Measurements from ENCODE around the gene ZRANB3.
"Not testable (repeated sequence)": the region's sequence is repeated elsewhere in the genome, so short reads cannot be mapped to it uniquely, and the experiment has no call there.

The ZRANB3 gene

DNA sequence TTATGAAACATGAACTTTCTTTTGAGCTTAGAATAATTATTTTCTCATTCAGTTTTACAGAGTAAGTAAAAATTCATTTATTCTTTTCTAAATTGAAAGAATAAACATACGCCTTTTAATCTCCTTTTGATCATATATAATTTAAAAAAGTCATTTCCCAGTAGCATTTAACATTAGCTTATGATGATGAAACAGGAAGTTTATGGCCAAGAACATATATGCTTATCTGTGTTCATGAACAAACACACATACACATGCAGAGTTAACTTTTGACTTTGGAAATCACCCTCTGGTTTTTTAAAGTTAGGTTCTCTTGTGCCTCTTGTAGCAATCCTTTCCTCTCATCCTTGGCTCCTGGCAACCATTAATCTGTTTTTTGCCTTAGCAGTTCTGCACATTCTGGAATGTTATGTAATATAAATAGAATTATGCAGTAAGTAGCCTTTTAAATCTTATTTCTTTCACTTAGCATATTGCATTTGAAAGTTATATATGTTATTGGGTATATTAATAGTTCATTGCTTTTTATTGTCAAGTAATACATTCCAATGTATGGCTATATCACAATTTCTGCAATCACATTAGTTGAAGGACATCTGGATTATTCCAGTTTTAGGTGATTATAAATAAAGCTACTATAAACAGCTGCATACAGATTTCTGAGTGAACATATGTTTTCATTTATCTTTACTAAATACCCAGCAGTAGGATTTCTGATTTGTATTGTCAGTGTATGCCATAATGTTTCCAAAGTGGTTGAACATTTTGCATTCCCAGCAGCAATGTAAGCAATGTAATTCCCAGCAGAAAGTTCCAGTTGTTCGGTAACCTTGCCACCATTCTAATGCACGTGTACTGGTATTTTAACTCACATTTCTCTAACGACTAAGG lies 210.3 kb downstream of the ZRANB3 start:
- DNase-seq: no peak

DNA sequence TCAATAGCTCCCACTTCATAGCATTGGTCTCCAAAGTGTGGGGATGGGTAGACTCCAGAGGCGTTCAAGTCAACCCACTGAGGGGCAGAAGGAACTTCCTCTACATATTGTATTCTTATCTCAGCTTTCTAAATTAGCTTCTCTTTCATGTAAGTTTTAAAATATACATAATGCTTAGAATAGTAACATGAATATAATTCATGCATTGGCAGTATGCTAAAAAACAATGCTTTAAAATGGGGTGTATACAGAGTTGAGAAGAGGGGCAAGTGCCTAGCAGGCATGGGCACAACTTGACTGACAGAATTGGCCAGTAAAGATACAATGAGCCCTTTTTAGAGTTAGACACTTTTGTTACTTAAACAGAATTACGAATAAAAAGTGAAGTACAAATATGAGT lies 212.2 kb downstream of the ZRANB3 start:
- no peak for DNase-seq

DNA sequence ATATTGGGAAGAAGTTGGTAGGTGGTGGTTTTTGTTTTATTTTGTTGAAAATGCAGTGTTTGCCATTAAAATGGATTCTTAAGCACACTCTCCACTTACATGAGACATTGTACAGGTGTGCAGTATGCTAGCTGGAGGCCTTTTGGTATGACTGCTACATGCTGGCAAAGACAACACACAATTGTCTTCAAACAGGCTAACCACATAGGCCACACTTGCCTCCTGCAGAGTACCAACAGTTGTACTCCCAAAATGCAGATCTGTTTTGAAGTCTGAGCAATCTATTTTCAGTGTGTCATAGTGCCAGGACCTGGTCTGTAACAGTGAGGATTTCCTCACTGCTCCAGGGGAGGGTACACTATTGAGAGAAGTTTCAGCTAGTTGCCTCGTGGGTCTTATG lies 213.6 kb downstream of the ZRANB3 start:
- peak in 1 of 2 experiments; percentile 5 for DNase-seq

DNA sequence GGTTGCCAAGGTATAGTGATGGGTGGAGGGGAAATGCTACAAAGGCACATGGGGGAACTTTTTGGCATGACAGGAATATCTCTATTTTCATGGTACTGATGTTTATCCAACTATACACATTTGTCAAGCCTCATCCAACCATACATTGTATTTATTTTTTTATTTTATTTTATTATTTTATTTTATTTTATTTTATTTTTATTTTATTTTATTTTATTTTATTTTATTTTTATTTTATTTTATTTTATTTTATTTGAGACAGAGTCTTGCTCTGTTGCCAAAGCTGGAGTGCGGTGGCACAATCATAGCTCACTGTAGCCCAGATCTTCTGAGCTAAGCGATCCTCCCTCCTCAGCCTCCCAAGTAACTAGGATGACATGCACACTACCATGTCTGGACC lies 219.1 kb downstream of the ZRANB3 start:
- no peak for DNase-seq

DNA sequence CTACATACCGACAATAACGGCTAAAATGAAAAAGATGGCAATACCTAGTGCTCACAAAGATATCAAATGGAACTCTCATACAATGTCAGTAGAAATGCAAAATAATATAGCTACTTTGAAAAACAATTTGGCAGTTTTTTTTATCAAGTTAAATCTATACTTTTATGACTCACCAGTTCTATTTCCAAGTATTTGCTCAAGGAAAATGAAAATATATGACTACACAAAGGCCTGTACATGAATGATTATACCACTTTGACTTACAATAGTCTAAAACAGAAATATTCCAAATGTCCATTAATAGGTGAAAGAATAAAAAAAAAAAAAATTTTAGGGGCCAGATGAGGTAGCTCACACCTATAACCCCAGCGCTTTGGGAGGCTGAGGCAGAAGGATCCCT lies 219.8 kb downstream of the ZRANB3 start:
- no peak for DNase-seq

DNA sequence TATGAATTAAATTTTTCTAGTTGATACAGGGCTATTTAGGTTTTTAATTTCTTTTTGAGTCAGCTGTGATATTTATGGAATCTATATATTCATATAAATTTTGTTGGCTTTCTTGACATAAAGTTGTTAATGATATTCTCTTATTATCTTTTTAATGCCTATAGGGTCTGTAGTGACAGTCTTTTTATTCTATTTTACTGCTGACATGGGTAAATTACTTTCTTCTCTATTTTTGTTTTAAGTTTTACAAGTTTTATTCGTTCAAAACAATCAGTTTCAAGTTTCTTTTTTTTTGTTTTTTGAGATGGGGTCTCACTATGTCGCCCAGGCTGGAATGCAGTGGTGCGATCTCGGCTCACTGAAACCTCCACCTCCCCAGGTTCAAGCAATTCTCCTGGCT lies 226.3 kb downstream of the ZRANB3 start:
- DNase-seq: no peak

DNA sequence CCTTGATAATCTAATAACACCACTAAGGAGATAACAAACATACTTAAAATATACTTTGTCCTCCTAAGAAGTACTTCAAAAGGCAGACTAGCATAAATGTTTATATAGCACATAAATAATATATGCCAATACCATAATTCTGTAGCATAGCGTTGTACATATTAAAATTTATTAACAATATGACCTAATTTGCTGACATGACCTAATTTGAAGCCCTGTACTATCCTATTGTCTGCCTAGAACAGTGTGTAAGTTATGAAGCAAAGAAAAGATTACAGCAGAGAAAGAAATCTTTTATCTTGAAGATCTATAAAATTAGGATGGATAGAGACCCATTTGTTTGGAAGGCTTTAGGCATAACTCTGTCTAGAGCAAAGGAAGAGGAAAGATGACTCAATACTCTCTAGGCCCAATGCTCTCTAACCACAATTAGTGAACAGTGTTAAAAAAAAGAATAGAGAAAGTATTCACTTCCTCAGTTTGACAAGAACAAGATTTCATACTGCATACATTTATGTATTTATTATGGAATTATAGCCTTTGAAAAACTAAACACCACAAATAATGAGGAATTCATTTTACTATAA lies 231.3 kb downstream of the ZRANB3 start:
- DNase-seq: no peak

DNA sequence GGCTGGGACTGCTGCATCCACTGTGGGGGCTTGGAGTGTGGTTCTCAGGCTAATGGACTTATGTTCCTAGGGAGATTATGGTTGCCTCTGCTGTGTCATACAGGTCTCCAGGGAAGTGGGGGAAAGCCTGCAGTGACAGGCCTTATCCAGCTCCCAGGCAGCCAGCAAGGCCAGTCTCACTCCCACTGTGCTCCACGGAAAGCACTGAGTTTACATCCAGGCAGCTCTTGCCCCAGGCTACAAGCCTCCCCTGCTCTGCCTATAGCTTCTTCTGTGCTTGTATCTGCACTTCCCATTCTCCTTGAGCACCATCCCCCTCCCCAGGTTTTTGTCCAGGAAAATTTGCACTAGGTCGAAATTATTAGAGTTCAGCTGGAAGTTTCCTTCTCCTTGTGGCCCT lies 231.9 kb downstream of the ZRANB3 start:
- no peak for DNase-seq

DNA sequence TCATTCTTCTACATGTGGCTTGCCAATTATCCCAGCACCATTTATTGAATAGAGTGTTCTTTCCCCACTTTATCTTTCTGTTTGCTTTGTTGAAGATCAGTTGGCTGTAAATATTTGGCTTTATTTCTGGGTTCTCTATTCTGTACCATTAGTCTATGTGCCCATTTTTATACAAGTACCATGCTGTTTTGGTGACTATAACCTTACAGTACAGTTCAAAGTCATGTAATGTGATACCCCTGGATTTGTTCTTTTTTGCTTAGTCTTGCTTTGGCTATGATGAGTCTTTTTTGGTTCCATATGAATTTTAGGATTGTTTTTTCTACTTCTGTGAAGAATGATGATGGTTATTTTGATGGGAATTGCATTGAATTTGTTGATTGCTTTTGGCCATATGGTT lies 243.9 kb downstream of the ZRANB3 start:
- not testable (repeated sequence) for DNase-seq

DNA sequence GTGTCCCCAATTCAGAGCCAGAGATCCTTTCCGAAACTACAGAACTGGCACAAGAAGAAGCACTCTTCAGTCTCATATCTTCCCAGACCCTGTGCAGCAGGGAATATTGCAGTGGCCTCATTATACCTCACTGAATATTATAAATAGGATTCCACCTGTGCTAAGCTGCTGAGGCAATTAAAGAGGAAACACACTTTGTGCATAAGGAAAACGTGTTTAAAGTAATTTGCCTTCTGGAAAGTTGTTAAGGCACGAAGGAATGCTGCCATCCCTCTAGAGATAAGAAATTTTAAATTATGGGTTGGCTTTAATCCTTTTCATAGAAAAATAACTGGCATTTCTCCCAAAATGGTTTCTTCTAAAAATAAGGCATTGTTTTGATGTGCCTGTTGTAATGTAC lies 245.6 kb downstream of the ZRANB3 start:
- DNase-seq: no peak

DNA sequence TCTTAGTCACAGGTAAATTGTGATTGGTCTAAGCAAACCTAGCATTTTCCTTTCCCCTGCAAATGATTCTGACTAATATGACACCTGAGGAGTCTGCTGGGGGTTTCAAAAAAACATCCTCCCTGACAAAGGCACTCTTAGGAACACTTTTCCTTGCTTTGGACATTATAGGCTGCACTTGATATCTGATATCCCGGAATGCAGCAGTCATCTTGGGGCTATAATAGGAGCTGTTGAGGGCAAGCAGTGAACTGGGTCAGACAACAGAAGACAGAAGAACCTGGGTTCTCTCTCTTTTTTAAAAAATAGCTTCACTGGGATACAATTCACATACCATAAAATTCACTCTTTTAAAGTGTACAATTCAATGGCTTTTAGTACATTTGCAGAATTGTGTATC lies 249.6 kb downstream of the ZRANB3 start:
- DNase-seq: no peak

DNA sequence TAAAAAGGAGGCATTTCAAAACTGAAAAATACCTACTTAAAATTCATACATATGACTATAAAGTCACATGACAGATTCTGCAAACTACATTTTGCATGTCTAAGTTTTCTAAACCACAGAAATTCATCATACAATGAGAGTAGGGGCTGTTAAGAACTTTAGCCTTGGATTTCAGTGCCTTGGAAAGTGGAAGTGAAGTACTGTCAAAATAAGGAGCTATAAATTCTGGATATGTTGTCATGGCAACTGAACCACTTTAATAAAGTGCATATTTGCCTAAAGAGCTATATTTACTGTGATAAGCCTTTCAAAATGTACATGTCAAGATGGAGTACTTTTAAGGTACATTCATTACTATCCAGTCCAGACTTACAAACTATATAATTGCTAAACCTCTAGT lies 251.8 kb downstream of the ZRANB3 start:
- DNase-seq: no peak

DNA sequence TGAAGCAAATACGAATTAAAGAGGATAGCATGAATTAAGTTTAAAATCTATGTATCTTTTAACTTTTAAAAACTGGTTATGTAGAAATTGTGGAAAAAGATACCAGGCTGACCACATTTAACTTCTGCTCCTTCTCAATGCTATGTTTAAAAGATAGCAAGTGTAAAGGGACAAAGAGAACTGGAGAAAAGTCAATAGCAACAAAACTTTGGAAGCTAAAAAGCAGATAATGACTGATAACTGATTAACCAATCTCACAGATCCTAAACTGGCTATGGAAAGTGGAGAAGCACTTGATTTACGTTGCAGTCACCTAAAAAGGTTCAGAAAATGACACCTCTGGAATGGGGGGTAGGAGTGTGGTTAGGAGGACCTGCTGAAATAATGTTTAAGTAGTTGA lies 254.5 kb downstream of the ZRANB3 start:
- no peak for DNase-seq

DNA sequence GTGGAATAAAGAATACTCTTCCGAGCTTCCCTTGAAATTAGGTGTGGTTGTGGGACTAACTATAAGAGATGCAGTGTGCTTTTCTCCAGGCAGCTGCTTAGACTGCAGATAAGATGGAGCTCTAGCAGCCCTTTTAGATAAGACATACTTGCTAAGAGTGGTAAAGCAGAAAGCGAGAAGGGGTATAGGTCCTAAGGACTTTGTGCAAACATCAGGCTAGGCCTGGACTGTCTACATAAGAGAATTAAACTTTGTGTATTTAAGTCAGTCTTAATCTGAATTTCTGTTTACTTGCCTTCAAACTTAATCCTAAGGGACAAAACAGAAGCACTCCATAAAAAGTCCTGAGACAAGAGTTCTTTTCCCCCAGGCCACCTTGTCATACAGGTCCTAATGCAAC lies 260.0 kb downstream of the ZRANB3 start:
- DNase-seq: no peak

DNA sequence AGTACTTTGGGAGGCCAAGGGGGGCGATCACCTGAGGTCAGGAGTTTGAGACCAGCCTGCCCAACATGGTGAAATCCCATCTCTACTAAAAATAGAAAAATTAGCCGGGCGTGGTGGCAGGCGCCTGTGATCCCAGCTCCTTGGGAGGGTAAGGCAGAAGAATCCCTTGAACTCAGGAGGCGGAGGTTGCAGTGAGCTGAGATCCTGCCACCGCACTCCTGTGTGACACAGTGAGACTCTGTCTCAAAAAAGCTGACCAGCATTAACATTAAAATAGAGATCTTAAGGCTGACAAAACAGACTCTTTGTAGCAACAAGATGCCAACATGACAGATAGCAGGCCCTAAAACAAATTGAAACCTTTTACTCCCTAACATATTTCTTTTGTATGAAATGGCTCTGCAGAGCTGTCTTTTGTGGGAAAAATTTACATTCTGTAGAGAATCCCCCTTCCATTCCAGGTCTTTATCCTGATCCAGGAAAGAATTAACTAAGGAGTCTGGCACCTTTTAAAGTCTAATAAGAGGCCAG lies 265.0 kb downstream of the ZRANB3 start:
- no peak for DNase-seq

DNA sequence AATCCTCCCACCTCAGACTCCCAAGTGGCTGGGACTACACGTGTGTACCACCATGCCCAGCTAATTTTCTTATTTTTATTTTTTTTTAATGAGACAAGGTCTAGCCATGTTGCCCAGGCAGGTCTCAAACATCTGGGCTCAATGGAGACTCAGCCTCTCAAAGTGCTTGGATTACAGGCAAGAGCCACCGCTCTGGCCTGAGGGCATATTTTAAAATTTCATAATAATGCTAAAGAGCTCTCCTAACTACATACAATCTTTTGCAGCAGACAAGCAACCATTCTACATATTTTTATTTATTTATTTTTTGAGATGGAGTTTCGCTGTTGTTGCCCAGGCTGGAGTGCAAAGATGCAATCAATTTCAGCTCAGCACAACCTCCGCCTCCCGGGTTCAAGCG lies 271.9 kb downstream of the ZRANB3 start:
- no peak for DNase-seq

DNA sequence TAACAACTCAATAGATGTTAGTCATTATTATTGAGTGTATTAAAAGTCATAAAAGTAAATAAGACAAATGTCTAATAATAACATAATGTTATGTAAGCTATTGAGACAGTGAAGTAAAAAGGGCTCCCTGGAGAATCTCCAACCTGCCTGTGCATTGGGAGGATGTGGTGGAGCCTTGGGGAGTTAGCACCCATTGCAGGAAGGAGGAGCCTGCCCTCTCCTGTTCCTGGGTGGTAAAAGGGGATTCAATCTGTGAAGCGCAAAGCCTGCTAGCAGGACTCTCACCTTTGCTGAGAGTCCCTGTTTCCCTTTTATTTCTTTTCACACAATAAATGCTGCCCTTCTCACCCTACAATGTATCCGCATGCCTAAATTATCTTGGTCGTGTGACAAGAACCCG lies 272.8 kb downstream of the ZRANB3 start:
- no peak for DNase-seq

DNA sequence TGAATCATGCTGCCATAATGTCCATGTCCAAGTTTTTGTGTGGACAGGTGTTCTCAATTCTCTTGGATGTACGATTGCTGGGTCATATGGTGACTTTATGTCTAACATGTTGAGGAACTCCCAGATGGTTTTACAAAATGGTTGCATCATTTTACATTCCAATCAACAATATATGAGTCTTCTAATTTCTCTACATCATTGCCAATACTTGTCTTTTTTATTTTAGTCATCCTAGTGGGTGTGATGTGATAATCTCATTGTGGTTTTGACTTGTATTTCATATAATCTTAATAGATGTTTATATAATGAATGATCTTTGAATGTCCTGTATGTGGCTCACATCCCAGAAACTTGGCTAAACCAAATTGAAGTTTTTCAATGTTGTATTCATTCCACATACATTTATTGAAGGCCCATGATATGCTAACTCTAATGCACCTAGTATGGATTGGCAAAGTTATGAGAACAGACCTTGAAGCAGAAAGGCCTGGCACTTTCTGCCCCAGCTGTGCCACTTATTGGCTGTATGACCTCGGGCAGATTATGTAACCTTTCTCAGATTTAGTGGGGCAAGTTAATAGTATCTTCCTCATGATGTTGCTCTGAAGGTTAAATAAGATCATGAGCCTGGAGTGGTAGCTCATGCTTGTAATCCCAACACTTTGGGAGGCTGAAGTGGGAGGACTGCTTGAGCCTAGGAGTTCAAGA lies 273.5 kb downstream of the ZRANB3 start:
- DNase-seq: no peak

DNA sequence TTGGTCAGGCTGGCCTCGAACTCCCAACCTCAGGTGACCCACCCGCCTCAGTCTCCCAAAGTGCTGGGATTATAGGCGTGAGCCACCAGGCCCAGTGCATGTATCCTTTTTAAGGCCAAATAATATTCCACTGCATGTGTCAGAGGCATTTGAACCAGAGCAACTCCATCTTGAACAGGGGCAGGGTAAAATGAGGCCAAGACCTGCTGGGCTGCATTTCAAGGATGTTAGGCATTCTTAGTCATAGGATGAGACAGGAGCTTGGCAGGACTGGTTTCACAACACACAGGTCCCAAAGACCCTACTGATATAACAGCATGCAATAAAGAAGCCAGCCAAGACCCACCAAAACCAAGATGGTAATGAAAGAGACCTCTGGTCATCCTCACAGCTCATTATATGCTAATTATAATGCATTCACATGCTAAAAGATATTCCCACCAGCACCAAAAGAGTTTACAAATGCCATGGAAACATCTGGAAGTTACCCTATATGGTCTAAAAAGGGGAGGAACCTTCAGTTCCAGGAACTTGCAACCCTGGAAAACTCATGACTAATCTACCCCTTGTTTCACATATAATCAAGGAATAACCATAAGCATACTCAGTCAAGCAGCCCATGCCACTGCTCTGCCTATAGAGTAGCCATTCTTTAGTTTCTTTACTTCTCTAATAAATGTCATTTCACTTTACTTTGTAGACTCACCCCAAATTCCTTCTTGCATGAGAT lies 274.3 kb downstream of the ZRANB3 start:
- DNase-seq: no peak

DNA sequence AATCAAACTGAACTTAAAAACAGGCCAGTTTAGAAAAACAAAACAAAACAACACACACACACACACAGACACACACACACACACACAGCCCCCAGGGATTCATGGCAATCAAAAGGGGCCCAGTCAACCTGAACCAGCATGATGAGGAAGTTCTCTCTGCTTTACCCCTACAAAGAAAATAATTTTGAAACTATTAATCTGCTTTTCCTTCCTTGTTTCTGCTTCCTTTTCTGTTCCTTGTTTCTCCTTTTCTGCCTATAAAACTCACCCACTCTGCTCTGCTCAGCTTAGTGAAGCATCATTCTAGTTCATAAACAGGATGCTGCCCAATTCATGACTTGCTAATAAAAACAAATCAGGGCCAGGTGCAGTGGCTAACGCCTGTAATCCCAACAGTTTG lies 275.8 kb downstream of the ZRANB3 start:
- DNase-seq: no peak

DNA sequence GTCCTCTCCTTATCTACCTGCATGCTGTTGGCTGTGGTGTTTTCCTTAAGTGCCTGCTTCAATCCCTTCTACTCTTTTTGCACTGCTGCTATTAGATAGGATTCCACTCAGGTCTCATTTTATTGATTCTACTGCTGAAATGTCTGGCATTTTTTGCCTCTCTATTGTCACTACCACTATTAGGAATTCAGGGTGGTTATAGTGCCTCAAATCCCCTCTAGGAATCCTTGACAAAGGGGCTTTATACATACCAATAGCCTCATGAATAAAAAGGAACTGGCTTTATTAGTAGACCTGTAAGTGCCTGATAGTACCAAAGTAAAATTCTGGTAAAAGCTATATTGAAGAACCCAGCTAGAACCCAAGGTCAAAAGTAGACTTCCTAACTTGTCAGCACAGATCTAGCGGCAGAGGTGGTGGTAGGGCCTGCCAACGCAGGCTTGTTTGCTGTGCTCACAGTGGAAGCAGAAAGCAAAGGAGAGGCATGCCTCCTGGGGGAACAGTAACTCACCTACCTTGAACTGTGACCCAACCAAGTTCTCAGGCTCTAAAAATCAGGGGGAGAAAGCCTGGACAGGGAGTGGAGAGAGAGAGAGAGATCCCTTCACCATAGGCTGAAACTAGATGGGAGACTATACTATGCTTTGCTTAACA lies 278.1 kb downstream of the ZRANB3 start:
- no peak for DNase-seq

DNA sequence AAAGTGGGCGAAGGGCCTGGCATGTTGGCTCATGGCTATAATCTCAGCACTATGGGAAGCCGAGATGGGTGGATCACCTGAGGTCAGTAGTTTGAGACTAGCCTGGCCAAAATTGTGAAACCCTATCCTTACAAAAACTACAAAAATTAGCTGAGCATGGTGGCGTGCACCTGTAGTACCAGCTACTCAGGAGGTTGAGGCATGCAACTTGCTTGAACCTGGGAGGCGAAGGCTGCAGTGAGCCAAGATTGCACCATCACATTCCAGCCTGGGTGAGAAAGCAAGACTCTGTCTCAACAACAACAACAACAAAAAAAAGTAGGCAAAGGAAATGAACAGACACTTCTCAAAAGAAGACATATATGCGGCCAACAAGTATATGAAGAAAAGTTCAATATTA lies 282.4 kb downstream of the ZRANB3 start:
- no peak for DNase-seq

Data from NCI-H2081 (cell line).